Mucosa of rectum (tissue), 2 donors: ENCODE data around the gene SLC8A1.

Source experiments
- H3K27ac ChIP-seq, 2 donors: one replicate each; pipeline ENCODE4 v1.7.0; 2013; ENCODE audit warnings: inconsistent platforms in 2 of 2, low read depth in 2 of 2, low read length in 2 of 2
- H3K27me3 ChIP-seq, 2 donors: one replicate each; pipeline ENCODE4 v1.7.0; 2013; ENCODE audit warnings: low read length in 2 of 2; ENCODE audit not compliant: control insufficient read depth in 2 of 2, insufficient read depth in 2 of 2
- H3K36me3 ChIP-seq, 2 donors: one replicate each; pipeline ENCODE4 v1.7.0; 2013; ENCODE audit warnings: low read length in 2 of 2; ENCODE audit not compliant: control insufficient read depth in 2 of 2, insufficient read depth in 2 of 2
- H3K4me1 ChIP-seq, 2 donors: one replicate each; pipeline ENCODE4 v1.7.0; 2013; ENCODE audit warnings: low read length in 2 of 2, mild to moderate bottlenecking in 1 of 2; ENCODE audit not compliant: control insufficient read depth in 2 of 2, insufficient read depth in 2 of 2
- H3K4me3 ChIP-seq, 2 donors: one replicate each; pipeline ENCODE4 v1.7.0; 2013; ENCODE audit warnings: low read length in 2 of 2
- H3K9ac ChIP-seq, 2 donors: one replicate each; pipeline ENCODE4 v1.7.0; 2013; ENCODE audit warnings: low read length in 2 of 2, low read depth in 1 of 2, mild to moderate bottlenecking in 1 of 2
- H3K9me3 ChIP-seq, 2 donors: one replicate each; pipeline ENCODE4 v1.7.0; 2013; ENCODE audit warnings: low read length in 2 of 2; ENCODE audit not compliant: control insufficient read depth in 2 of 2
- donor health status: healthy.
- donor health status: Normal muscosa, but diverticular disease.

SLC8A1 gene

DNA sequence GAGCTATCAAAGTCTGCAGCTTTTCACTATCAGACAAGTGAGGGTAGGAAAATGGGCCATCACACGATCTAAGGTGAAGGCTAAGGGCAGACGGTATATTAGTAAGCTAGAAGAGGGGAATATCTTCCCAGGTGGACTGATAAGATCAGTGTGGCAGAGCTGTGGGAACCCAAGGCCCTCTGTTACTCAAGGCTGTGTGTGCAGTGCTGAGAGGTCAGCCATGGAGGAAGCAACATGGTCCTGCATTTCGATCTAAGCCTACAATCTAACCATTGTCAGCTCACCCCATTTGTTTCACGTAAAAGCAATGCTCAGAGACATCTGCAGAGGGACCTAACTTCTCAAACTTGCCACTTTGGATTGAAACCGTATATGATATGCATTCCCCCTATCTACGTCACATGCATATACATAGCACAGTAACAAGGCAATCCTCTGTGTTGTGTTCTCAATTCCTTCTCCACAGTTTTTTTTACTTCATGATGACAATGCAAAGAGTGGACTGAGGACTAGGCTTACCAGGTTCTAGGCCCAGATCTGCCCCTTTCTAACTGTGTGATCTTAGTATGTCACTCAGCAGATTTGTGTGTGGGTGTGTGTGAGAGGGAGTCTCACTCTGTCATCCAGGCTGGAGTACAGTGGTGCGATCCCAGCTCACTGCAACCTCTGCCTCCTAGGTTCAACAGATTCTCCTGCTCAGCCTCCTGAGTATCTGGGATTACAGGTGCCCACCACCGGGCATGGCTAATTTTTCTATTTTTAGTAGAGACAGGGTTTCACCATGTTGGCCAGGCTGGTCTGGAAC is 45.2 kb downstream of the SLC8A1 start:
- Histone ChIP-seq H3K27me3 (no peaks in the 10 kb centered on the region), H3K9ac (no peak overlapping the region), H3K4me1 (no peaks in the 10 kb centered on the region), H3K27ac (no peak overlapping the region), H3K36me3 (no peaks in the 10 kb centered on the region), H3K4me3 (no peak overlapping the region), H3K9me3 (no peaks in the 10 kb centered on the region)

DNA sequence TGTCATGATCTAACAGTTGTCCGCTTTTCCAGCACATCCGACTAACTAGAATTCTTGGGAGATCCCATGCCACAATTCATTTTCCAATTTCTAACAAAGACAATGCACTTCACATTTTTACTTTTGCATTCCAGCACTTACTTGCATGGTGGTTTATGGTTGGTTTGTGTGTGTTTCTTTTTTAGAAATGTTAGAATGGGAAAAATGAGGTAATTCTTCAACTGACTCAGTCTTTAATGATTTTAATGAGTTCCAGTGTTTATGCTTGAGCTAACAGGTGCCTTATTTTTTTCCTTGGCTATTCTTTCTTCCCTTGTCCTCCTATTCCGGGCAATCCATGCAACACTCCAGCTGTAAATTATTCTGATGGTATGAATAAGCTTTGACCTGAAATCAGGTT is 46.4 kb downstream of the SLC8A1 start:
- H3K27ac ChIP-seq: no peak overlapping the region
- H3K4me1 ChIP-seq: no peaks in the 10 kb centered on the region
- H3K4me3 ChIP-seq: no peak overlapping the region
- H3K9ac ChIP-seq: no peak overlapping the region
- H3K27me3 ChIP-seq: no peaks in the 10 kb centered on the region
- H3K36me3 ChIP-seq: no peaks in the 10 kb centered on the region
- H3K9me3 ChIP-seq: no peaks in the 10 kb centered on the region

DNA sequence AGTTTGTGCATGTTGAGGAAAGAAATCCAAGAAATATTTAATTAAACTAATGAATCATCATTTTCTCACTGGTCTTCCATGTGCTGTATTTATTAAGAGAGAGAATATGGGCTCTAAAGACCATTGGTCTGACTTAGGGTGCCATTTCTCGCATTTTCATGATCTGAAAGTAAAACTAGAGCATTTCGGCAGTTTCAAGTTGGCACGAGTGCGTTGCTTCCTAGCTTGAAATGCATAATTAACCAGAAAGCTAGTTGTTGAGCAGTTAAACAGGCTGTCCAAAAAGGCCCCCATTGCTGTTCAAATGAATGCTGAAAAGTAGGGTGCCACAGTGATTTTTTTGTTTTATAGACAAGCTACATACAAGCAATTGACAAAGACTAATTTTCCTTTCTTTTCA is 47.4 kb downstream of the SLC8A1 start:
- Histone ChIP-seq H3K27ac (no peak overlapping the region), H3K36me3 (no peaks in the 10 kb centered on the region), H3K9ac (no peak overlapping the region)

DNA sequence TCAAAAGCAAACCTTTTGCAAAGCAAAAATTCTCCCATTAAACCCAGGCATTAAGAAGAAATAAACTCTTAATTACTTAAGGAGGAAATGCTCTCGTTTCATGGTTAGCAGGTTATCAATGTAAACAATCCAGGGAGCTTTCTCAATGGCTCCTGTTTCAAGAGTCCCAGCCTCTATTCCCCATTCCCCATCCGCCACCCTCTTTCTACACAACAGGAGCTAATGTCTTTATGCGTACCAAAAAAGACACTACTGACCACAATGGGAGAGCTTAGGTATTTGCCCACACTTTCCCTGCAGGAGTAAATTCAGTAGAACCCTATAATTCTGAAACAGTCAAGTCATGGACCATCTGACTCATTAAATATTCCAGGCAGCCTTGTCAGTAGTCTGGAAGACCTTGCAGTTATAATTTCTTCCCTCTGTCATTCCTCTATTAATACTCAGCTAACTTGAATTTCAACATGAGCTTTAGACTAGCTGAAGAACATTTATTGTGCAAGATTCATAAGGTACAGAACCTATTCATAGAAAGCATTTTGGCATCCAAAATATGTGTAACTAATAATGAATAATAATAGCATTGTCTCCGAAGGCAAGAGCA is 48.6 kb downstream of the SLC8A1 start:
- no peaks in the 10 kb centered on the region for H3K27me3 ChIP-seq
- no peaks in the 10 kb centered on the region for H3K4me1 ChIP-seq
- H3K4me3 ChIP-seq: no peak overlapping the region
- no peak overlapping the region for H3K27ac ChIP-seq
- no peaks in the 10 kb centered on the region for H3K9me3 ChIP-seq
- H3K9ac ChIP-seq: no peak overlapping the region
- no peaks in the 10 kb centered on the region for H3K36me3 ChIP-seq

More for the DNA sequence above, 47.4 kb downstream of the SLC8A1 start:
- Histone ChIP-seq H3K4me3 (no peak overlapping the region), H3K4me1 (no peaks in the 10 kb centered on the region), H3K9me3 (no peaks in the 10 kb centered on the region), H3K27me3 (no peaks in the 10 kb centered on the region)

- Histone ChIP-seq H3K4me3 (no peak overlapping the region), H3K27me3 (no peaks in the 10 kb centered on the region), H3K36me3 (no peaks in the 10 kb centered on the region), H3K4me1 (no peaks in the 10 kb centered on the region), H3K9ac (no peak overlapping the region), H3K27ac (no peak overlapping the region), H3K9me3 (no peaks in the 10 kb centered on the region)
Observed at GRCh38 chr2:40401896-40402295, 50.0 kb downstream of the SLC8A1 start.

- H3K36me3 ChIP-seq: no peaks in the 10 kb centered on the region
- H3K9me3 ChIP-seq: no peaks in the 10 kb centered on the region
- H3K27me3 ChIP-seq: no peaks in the 10 kb centered on the region
- H3K4me1 ChIP-seq: no peaks in the 10 kb centered on the region
- H3K9ac ChIP-seq: no peak overlapping the region
- no peak overlapping the region for H3K27ac ChIP-seq
- H3K4me3 ChIP-seq: no peak overlapping the region
Observed at GRCh38 chr2:40400336-40400953, 51.4 kb downstream of the SLC8A1 start.

GRCh38 chr2:40397765-40398164 is 54.1 kb downstream of the SLC8A1 start:
- H3K4me1 ChIP-seq: no peaks in the 10 kb centered on the region

GRCh38 chr2:40396124-40396523 is 55.8 kb downstream of the SLC8A1 start:
- Histone ChIP-seq H3K4me3 (no peak overlapping the region), H3K4me1 (no peaks in the 10 kb centered on the region), H3K9me3 (no peaks in the 10 kb centered on the region), H3K36me3 (no peaks in the 10 kb centered on the region), H3K9ac (no peak overlapping the region), H3K27ac (no peak overlapping the region), H3K27me3 (no peaks in the 10 kb centered on the region)

More at GRCh38 chr2:40397765-40398164, 54.1 kb downstream of the SLC8A1 start:
- Histone ChIP-seq H3K27ac (no peak overlapping the region), H3K36me3 (no peaks in the 10 kb centered on the region), H3K4me3 (no peak overlapping the region), H3K9ac (no peak overlapping the region), H3K9me3 (no peaks in the 10 kb centered on the region), H3K27me3 (no peaks in the 10 kb centered on the region)

- Histone ChIP-seq H3K9me3 (no peaks in the 10 kb centered on the region), H3K9ac (no peak overlapping the region), H3K4me3 (no peak overlapping the region), H3K27ac (no peak overlapping the region), H3K4me1 (no peaks in the 10 kb centered on the region), H3K27me3 (no peaks in the 10 kb centered on the region), H3K36me3 (no peaks in the 10 kb centered on the region)
Observed at GRCh38 chr2:40395169-40396073, 56.5 kb downstream of the SLC8A1 start.
